Measurements from ENCODE around the gene PIH1D1. TPM values are rescaled to one million over a fixed set of nuclear protein-coding genes. Genes with fewer than 3 reads are reported as not detected.

Gene PIH1D1
- total and polyA plus RNA-seq, 2 donors (not counting 3 experiments of a cell fraction or from before 2014, with no cell fraction given), result 83.2 to 86.9 TPM

GRCh38 chr19:49430172-49430677, 21.4 kb downstream of the PIH1D1 start:
- Histone ChIP-seq H4K20me1 (replicated peaks; ENCODE audit: control insufficient read depth, extremely low read depth, insufficient read depth, low read length) (no peaks in the 10 kb centered on the region), H3K27ac (ENCODE audit: insufficient read depth, low read depth, low read length) (no peak overlapping the region), H3K27me3 (ENCODE audit: control insufficient read depth in 2 of 2, insufficient read depth in 2 of 2, low read length in 2 of 2) (peaks cover 73 to 80% of the 10 kb centered on the region in 2 experiments), H3K79me2 (ENCODE audit: control insufficient read depth, insufficient read depth, low read length) (no peaks in the 10 kb centered on the region), H3K9me1 (replicated peaks; ENCODE audit: control insufficient read depth, extremely low read depth, insufficient read depth, low read length) (no peaks in the 10 kb centered on the region), H3K4me2 (ENCODE audit: insufficient read depth, low read length) (no peak overlapping the region), H3K36me3 (ENCODE audit: control insufficient read depth in 2 of 2, extremely low read depth in 1 of 2, insufficient read depth in 2 of 2, low read length in 2 of 2) (no peaks in the 10 kb centered on the region), H3K4me3 (replicated peaks in 1 of 3; ENCODE audit: insufficient read depth in 1 of 3, low read depth in 1 of 3, low read length in 3 of 3) (no peak overlapping the region), H3K4me1 (ENCODE audit: control insufficient read depth, extremely low read depth, insufficient read depth, low read length) (no peaks in the 10 kb centered on the region), H2AFZ (ENCODE audit: low read depth, low read length) (no peak overlapping the region), H3K9me3 (replicated peaks; ENCODE audit: control insufficient read depth, insufficient read depth, low read length) (no peaks in the 10 kb centered on the region), H3K9ac (replicated peaks; ENCODE audit: extremely low read depth, insufficient read depth, low read length) (no peak overlapping the region)
- ChIA-PET POLR2A (no interaction called here), CTCF (no interaction called here)
- no TSS peak for BruUV-seq (replicated peaks)
- dilution Hi-C loops (cut with MboI; ENCODE audit: extremely low pct_ligation_motif_present, low sequenced_read_pairs), result no loop called here
- FAIRE-seq, result no peak
- intact Hi-C loops (cut with micrococcal nuclease), result no loop called here
- TF ChIP-seq, protein P1, sequence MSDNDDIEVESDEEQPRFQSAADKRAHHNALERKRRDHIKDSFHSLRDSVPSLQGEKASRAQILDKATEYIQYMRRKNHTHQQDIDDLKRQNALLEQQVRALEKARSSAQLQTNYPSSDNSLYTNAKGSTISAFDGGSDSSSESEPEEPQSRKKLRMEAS (IDR thresholded peaks at IDR 0.05; ENCODE audit: insufficient read depth, insufficient read length), result no peak
- TF ChIP-seq EZH2 (IDR thresholded peaks at IDR 0.05; ENCODE audit: borderline replicate concordance, low read depth, low read length, severe bottlenecking), result peak; percentile 54
- DNase-seq (ENCODE audit: low read depth, low spot score), result no peak

DNA sequence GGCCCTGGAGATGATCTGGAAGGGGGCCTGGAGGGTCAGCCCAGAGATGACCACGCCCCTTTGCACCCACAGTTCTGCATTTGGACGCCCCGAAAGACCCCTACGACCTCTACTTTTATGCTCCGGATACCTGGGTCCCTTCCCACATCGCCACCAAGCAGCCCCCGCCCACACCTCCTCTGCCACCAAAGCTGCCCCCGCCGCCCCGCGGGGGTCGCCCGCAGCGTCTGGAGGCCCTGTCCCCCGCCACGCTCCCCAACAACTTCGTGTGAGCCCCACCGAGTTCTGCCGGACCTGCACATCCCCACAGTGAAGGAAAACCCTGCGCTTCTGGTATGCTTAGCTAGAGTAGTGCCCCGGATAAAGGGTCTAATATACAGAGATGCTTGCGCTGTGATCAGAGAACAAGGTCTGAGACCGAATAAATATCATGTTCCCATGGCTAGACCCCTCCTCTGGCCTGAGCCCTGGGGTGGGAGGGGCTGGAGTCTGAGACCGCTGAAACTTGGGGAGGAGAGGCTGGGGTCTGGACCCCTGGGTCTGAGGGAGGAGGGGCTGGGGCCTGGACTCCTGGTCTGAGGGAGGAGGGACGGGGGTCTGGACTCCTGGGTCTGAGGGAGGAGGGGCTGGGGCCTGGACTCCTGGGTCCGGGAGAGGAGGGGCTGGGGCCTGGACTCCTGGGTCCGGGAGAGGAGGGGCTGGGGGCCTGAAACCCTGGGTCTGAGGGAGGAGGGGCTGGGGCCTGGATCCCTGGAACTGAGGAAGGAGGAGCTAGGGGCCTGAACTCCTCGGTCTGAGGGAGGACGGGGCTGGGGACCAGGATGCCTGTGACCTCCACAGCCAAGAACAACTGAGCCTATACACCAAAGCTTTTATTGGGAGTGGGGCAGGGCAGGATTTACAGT, 22.8 kb downstream of the PIH1D1 start:
- H4K20me1 ChIP-seq (replicated peaks; ENCODE audit: control insufficient read depth, extremely low read depth, insufficient read depth, low read length), result no peaks in the 10 kb centered on the region
- POLR2A ChIA-PET, result no interaction called here
- peaks cover 81 to 82% of the 10 kb centered on the region in 2 experiments for H3K27me3 ChIP-seq (ENCODE audit: control insufficient read depth in 2 of 2, insufficient read depth in 2 of 2, low read length in 2 of 2)
- no peak overlapping the region for H3K27ac ChIP-seq (ENCODE audit: insufficient read depth, low read depth, low read length)
- no peak overlapping the region for H3K4me3 ChIP-seq (replicated peaks in 1 of 3; ENCODE audit: insufficient read depth in 1 of 3, low read depth in 1 of 3, low read length in 3 of 3)
- dilution Hi-C loops (cut with MboI; ENCODE audit: extremely low pct_ligation_motif_present, low sequenced_read_pairs) (no loop called here), intact Hi-C loops (cut with micrococcal nuclease) (no loop called here)
- H3K4me1 ChIP-seq (ENCODE audit: control insufficient read depth, extremely low read depth, insufficient read depth, low read length), result no peaks in the 10 kb centered on the region
- no peak for DNase-seq (ENCODE audit: low read depth, low spot score)
- no peak for FAIRE-seq
- TF ChIP-seq EZH2 (IDR thresholded peaks at IDR 0.05; ENCODE audit: borderline replicate concordance, low read depth, low read length, severe bottlenecking), result peak; percentile 51
- TF ChIP-seq, protein P1 (IDR thresholded peaks at IDR 0.05; ENCODE audit: insufficient read depth, insufficient read length), result no peak
- no peak for TF ChIP-seq GATA2 (IDR thresholded peaks at IDR 0.05; ENCODE audit: insufficient read depth, insufficient read length, low read depth, low read length)
- no peaks in the 10 kb centered on the region for H3K9me1 ChIP-seq (replicated peaks; ENCODE audit: control insufficient read depth, extremely low read depth, insufficient read depth, low read length)
- CTCF ChIA-PET, result no interaction called here
- H3K9me3 ChIP-seq (replicated peaks; ENCODE audit: control insufficient read depth, insufficient read depth, low read length), result no peaks in the 10 kb centered on the region
- no peak overlapping the region for H3K9ac ChIP-seq (replicated peaks; ENCODE audit: extremely low read depth, insufficient read depth, low read length)
- no peak overlapping the region for H2AFZ ChIP-seq (ENCODE audit: low read depth, low read length)
- no peaks in the 10 kb centered on the region for H3K79me2 ChIP-seq (ENCODE audit: control insufficient read depth, insufficient read depth, low read length)
- H3K36me3 ChIP-seq (ENCODE audit: control insufficient read depth in 2 of 2, extremely low read depth in 1 of 2, insufficient read depth in 2 of 2, low read length in 2 of 2), result no peaks in the 10 kb centered on the region
- no peak overlapping the region for H3K4me2 ChIP-seq (ENCODE audit: insufficient read depth, low read length)
- BruUV-seq (replicated peaks), result no TSS peak

All from endothelial cell of umbilical vein (primary cell).